GM18517 (cell line): ENCODE data around the gene ANO1.

Experiments
- ATAC-seq: cut with Tn5 transposase; IDR thresholded peaks from one replicate; pipeline ENCODE4 v1.9.1; 2021; ENCODE audit warnings: mild to moderate bottlenecking, moderate library complexity; ENCODE audit not compliant: unreplicated experiment

ANO1 gene

DNA sequence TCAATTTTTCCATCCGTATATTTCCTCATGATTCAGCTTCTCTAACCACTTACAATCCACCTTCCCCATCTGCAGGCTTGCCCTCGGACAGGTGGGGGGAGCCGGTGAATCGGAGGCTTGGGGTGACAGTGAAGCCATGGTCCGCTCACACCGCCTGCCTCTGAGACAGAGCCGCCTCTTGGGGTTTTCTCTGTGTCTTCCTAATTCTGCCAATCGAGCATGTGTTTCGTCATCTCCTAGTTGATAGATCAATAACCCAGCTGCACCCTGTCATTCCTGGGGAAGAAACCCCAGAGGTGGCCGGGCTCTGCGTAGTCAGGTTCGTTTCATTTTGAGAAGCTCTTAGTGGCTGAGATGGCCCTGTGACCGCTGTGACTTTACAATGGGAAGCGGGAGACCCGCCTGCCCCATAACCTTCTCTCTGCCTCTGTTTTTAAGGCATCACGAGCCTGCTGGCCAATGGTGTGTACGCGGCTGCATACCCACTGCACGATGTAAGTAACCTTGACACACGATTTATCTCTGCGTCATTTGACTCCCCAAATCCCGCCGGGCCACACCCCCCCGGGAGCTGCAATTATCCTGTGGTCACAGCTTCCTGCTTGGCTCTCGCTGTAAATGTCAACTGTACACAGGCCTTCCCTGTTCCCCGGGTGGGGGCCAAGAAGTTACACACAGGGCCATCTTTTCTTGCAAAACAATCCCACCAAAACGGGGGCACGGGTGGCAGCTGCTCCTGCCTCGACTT is 33.3 kb downstream of the ANO1 start:
- ATAC-seq = no peak

DNA sequence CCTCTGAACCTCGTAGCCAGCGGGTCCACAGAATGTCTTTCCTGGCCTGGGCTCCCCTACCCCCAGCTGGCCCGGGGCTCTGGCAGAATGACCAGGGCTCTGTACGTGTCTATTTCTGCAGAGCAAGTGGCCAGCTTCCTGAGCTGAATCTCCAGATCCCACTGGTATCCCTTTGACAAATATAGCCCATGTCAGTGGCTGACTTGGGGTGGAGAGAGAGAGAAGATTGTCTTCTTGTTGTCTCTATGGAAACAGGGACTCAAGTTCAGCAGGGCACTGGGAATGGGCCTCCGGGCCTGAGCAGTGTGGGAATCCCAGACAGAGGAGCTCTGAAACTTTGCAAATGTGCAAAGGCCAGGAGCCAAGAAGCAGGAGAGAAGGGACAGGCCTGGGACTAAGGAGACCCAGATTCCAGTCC is 33.9 kb downstream of the ANO1 start:
- ATAC-seq = no peak

GRCh38 chr11:70113801-70114200 is 35.7 kb downstream of the ANO1 start:
- no peak for ATAC-seq

DNA sequence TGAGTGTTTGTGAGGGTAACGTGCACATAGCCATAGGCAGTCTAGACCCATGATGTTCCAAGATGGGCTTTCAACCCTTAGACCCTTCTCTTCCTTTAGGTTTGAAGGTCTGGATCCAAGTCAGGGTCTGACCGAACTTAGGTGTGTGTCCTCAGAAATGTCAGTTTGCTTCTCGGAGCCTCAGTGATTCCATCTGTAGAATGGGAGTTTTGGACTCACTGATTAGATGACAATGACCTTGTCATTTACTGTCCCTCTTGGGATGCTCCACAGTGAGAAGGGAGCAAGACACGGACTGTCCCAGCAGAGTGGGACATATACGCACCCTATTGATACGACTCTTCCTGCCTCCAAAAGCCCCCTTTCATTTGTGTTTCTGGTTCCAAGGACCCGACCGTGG is 37.7 kb downstream of the ANO1 start:
- no peak for ATAC-seq

DNA sequence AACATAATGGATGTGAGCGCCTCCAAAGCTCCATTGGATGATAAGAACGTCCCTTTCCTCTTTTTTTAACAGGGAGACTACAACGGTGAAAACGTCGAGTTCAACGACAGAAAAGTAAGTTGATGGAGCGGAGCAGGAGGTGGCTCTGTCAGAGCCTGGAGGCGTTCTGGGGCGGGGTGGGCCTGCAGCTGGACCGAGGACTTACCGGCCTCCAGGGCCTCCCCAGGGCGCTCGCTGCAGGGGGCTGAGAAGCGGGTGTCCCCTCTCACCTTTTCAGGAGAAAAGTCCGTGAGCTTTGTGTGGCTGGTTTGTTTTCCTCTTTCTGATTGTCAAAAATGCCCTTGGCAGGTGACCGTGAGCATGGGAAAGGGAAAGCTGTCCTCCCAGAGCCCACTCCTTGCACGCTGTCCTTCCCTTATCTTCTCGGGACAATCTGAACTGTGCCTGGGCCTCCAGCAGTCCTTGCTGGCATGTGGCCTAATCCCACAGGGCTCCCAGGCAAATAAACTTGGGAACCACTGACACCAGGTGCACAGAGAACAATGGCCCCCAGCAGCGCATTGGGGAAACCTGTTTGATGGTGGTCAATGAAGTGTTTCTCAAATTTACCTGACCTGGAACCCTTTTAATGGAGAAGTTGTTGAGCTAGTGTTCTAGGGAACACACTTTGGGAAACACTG is 38.4 kb downstream of the ANO1 start:
- no peak for ATAC-seq

DNA sequence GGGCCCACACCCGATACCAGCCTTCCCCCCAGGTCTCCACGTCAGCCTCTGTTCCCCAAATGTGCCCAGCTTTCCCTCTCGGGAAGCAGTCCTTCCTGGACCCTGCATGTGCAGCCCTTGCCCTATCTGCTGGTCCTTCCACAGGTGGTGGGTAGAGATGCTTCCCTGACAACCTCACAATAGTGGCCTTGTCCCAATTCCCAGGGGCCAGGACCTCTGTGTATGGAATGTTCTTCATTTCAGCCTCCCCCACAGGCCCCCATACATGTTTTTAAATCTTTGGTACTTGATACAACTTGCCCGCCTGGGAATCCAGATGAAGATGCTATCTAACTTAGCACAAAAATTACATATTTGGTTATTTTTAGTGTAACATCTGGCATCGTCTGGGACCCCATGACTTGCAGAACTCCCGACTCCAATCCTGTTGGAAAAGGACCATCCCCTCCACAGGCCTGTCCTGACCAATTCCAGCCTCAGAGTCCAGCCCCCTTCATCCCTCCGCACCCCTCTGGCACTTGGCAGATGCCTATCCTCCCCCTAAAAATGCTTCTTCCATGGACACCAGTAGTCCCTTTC is 39.5 kb downstream of the ANO1 start:
- ATAC-seq = no peak

DNA sequence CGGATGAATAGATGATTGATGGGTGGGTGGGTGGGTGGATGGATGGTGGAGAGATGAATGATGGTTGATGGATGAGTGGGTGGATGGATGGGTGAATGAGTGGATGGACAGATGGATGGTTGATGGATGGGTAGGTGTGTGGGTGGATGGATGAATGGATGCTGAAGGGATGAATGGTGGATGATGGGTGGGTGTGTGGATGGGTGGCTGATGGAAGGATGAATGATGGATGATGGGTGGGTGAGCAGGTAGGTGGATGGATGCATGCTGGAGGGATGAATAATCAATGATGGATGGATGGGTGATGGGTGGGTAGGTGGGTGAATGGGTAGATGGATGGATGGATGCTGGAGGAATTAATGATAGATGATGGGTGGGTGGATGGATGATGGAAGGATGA is 40.5 kb downstream of the ANO1 start:
- no peak for ATAC-seq

- ATAC-seq = no peak
Observed at GRCh38 chr11:70119502-70119901, 41.4 kb downstream of the ANO1 start.

GRCh38 chr11:70120674-70121073 is 42.6 kb downstream of the ANO1 start:
- no peak for ATAC-seq

GRCh38 chr11:70122490-70123198 is 44.5 kb downstream of the ANO1 start:
- no peak for ATAC-seq

GRCh38 chr11:70123711-70124110 is 45.6 kb downstream of the ANO1 start:
- no peak for ATAC-seq

- no peak for ATAC-seq
Observed at GRCh38 chr11:70124321-70125000, 46.3 kb downstream of the ANO1 start.

DNA sequence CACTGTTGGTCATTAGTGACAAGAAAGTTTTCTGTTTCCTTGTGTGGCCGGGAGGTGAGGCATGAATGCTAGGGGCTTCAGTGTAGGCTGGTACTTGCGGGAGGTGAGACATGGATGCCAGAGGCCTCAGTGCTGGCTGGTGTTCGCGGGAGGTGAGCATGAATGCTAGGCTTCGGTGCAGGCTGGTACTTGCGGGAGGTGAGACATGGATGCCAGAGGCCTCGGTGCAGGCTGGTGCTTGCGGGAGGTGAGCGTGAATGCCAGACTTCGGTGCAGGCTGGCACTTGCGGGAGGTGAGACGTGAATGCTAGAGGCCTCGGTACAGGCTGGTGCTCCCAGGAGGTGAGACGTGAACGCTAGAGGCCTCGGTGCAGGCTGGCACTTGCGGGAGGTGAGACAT is 48.4 kb downstream of the ANO1 start:
- ATAC-seq = no peak

DNA sequence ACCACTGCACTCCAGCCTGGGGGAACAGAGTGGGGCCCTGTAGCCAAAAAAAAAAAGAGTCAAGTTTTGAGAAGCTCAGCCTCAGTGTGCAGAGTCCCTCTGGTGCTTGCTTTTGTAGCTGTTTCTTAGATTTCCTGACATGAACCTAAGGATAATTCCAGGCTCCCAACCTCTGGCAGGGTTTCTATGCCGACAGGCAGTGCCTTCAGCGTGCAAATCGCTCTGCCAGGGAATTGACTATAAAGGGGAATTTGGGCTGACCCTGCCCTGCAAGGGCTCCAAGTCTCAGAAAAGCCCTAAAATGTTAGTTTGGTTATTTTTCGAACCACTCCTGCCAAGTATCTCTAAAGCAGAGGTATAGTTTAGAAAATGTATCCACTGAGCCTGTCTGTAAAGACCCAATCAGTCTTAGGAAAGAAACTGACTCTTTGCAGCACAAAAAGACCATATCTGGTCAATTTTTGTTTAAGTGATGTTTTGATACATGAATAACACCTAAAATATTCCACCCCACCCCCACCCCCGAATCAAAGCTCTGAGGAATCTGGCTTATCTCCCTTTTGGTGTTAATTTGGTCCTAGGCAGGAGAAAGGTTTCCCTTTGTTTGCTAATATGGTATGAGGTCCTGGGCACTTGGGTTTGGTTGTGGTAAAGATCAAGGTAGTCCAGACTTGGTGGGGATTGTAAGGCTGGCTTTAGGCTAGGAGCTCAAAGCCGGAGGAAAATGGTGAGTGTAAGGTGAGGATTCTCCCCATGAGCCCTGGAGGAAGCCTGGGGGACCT is 49.7 kb downstream of the ANO1 start:
- no peak for ATAC-seq

GRCh38 chr11:70128435-70128906 is 50.4 kb downstream of the ANO1 start:
- ATAC-seq = no peak

- ATAC-seq = no peak
Observed at GRCh38 chr11:70129051-70129592, 51.0 kb downstream of the ANO1 start.

- no peak for ATAC-seq
Observed at GRCh38 chr11:70130636-70131035, 52.5 kb downstream of the ANO1 start.

DNA sequence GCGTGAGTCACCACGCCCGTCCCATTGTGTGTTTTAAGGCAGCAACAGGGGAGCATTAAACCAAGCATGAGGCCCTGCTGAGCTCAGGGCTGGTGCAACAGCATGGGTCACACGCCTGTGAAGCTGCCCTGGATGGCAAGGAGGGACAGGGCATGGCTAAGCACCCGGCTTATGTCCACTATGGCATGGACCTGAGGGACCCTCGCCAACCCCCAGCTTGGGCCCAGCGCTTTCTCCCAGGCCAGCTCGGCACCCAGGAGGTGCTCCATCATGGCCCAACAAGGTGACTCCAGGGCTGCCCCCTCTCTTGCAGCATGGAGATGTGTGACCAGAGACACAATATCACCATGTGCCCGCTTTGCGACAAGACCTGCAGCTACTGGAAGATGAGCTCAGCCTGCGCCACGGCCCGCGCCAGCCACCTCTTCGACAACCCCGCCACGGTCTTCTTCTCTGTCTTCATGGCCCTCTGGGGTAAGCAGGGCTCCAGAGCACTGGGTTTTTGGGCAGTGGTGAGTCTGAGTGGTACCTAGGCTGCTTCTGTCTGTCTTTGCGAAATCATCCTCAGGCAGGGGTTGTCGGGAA is 53.6 kb downstream of the ANO1 start:
- no peak for ATAC-seq

DNA sequence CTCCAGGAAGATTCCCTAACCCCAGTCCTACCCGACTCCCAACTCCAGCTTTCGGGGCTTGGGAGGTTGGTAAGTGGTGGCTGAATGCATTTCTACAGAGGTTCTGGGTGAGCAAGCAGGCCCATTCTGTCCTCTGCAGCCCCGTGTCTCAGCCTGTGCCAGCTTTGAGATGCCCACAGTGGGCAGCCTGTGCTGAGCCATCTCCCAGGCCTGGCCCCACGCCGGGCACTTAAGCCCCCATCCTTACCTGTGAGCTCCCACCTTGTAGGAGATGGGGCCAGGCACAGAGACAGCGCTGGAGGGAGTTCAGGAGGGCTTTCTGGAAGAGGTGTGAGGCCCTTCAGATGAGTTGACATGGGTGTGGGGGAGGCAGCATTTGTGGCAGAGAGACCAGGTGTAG is 54.5 kb downstream of the ANO1 start:
- ATAC-seq = no peak
